Fibroblast of pulmonary artery (primary cell): ENCODE data around the gene AFF3.

ENCODE experiments used
- DNase-seq: peaks from one replicate; pipeline ENCODE4 v3.0.0-alpha.2; 2010; ENCODE audit warnings: low read depth
- H3K4me3 ChIP-seq: replicated peaks from 2 replicates; pipeline ENCODE4 v1.5.1; 2011; ENCODE audit warnings: low read depth, mild to moderate bottlenecking, control low read depth, low read length, moderate library complexity
- CTCF ChIP-seq: IDR thresholded peaks from 2 replicates; pipeline ENCODE4 v1.5.1; 2011; ENCODE audit warnings: mild to moderate bottlenecking, control low read depth, low read length, inconsistent platforms; ENCODE audit errors: missing control alignments

AFF3 gene

GRCh38 chr2:100015849-100016248, 126.5 kb downstream of the AFF3 start:
- H3K4me3 ChIP-seq, result no peak overlapping the region
- no peak for TF ChIP-seq CTCF
- DNase-seq, result no peak

- peak; percentile 5 for TF ChIP-seq CTCF
- peak; percentile 81 for DNase-seq
- no peak overlapping the region for H3K4me3 ChIP-seq
These were observed 128.3 kb downstream of the AFF3 start for GRCh38 chr2:100013892-100014677.

GRCh38 chr2:100012561-100012960, 129.8 kb downstream of the AFF3 start:
- H3K4me3 ChIP-seq, result no peak overlapping the region
- TF ChIP-seq CTCF, result no peak
- DNase-seq, result no peak

GRCh38 chr2:100011272-100011731, 131.1 kb downstream of the AFF3 start:
- DNase-seq, result peak; percentile 52

GRCh38 chr2:100010606-100011005, 131.8 kb downstream of the AFF3 start:
- TF ChIP-seq CTCF, result no peak

More at GRCh38 chr2:100011272-100011731, 131.1 kb downstream of the AFF3 start:
- no peak overlapping the region for H3K4me3 ChIP-seq
- TF ChIP-seq CTCF, result no peak

GRCh38 chr2:100009743-100010142, 132.6 kb downstream of the AFF3 start:
- no peak for DNase-seq
- no peak for TF ChIP-seq CTCF
- H3K4me3 ChIP-seq, result no peak overlapping the region

More at GRCh38 chr2:100010606-100011005, 131.8 kb downstream of the AFF3 start:
- DNase-seq, result no peak
- no peak overlapping the region for H3K4me3 ChIP-seq

GRCh38 chr2:100008956-100009355, 133.4 kb downstream of the AFF3 start:
- no peak overlapping the region for H3K4me3 ChIP-seq
- peak; percentile 13 for DNase-seq
- no peak for TF ChIP-seq CTCF
